ENCODE measurements around the gene ZKSCAN3. TPM values are rescaled to one million over a fixed set of nuclear protein-coding genes. Genes with fewer than 3 reads are reported as not detected.
"Not testable (repeated sequence)": the region's sequence is repeated elsewhere in the genome, so short reads cannot be mapped to it uniquely, and the experiment has no call there.

Gene ZKSCAN3
- total RNA-seq, 1 donor from 2014 or later = 3.5 TPM

- H3K9me3 Mint-ChIP-seq = no peaks in the 10 kb centered on the region
- intact Hi-C loops (cut with micrococcal nuclease) = loop anchor here (1.0 to 5.0 kb wide), 2 partner anchors 14 to 48 kb away; partner anchors contain the start of gene ZSCAN12
- H3K27ac Mint-ChIP-seq = peak overlapping the region; percentile 93
- H3K27me3 Mint-ChIP-seq (ENCODE audit: low read depth) = peaks cover 25% of the 10 kb centered on the region
- H3K4me1 Mint-ChIP-seq (ENCODE audit: low read depth) = peaks cover 22% of the 10 kb centered on the region
- peaks cover 15% of the 10 kb centered on the region for H3K36me3 Mint-ChIP-seq (ENCODE audit: low read depth)
- H3K4me3 Mint-ChIP-seq (ENCODE audit: low read depth) = peak overlapping the region; percentile 99
- DNase-seq (ENCODE audit: low spot score) = no peak
Measured at GRCh38 chr6:28349344-28349891, 329 bp upstream of the ZKSCAN3 start.

GRCh38 chr6:28351087-28351486 lies 1.3 kb downstream of the ZKSCAN3 start:
- Mint-ChIP-seq H3K4me1 (ENCODE audit: low read depth) (peaks cover 31% of the 10 kb centered on the region), H3K36me3 (ENCODE audit: low read depth) (peaks cover 15% of the 10 kb centered on the region), H3K27me3 (ENCODE audit: low read depth) (peaks cover 15% of the 10 kb centered on the region), H3K9me3 (no peaks in the 10 kb centered on the region), H3K27ac (no peak overlapping the region), H3K4me3 (ENCODE audit: low read depth) (peak overlapping the region; percentile 99)
- DNase-seq (ENCODE audit: low spot score) = no peak
- intact Hi-C loops (cut with micrococcal nuclease) = loop anchor here (2.0 kb wide), 1 partner anchor 84 kb away; the partner anchor contains the start of gene ZSCAN26

GRCh38 chr6:28351493-28351925 lies 1.8 kb downstream of the ZKSCAN3 start:
- Mint-ChIP-seq H3K36me3 (ENCODE audit: low read depth) (peaks cover 15% of the 10 kb centered on the region), H3K27me3 (ENCODE audit: low read depth) (peaks cover 13% of the 10 kb centered on the region), H3K4me1 (ENCODE audit: low read depth) (peaks cover 32% of the 10 kb centered on the region), H3K27ac (no peak overlapping the region), H3K4me3 (ENCODE audit: low read depth) (peak overlapping the region; percentile 99), H3K9me3 (no peaks in the 10 kb centered on the region)
- DNase-seq (ENCODE audit: low spot score) = no peak
- intact Hi-C loops (cut with micrococcal nuclease) = loop anchor here (2.0 kb wide), 1 partner anchor 85 kb away; the partner anchor contains the start of gene ZSCAN26

GRCh38 chr6:28353356-28353755 lies 3.6 kb downstream of the ZKSCAN3 start:
- H3K36me3 Mint-ChIP-seq (ENCODE audit: low read depth) = peaks cover 15% of the 10 kb centered on the region
- no peak overlapping the region for H3K27ac Mint-ChIP-seq
- no peaks in the 10 kb centered on the region for H3K9me3 Mint-ChIP-seq
- intact Hi-C loops (cut with micrococcal nuclease) = no loop called here
- DNase-seq (ENCODE audit: low spot score) = no peak
- peaks cover 32% of the 10 kb centered on the region for H3K4me1 Mint-ChIP-seq (ENCODE audit: low read depth)
- peaks cover 2% of the 10 kb centered on the region for H3K27me3 Mint-ChIP-seq (ENCODE audit: low read depth)
- H3K4me3 Mint-ChIP-seq (ENCODE audit: low read depth) = no peak overlapping the region

GRCh38 chr6:28353981-28354676 lies 4.4 kb downstream of the ZKSCAN3 start:
- H3K4me1 Mint-ChIP-seq (ENCODE audit: low read depth) = peaks cover 32% of the 10 kb centered on the region
- H3K27ac Mint-ChIP-seq = no peak overlapping the region
- intact Hi-C loops (cut with micrococcal nuclease) = no loop called here
- peaks cover 15% of the 10 kb centered on the region for H3K36me3 Mint-ChIP-seq (ENCODE audit: low read depth)
- H3K9me3 Mint-ChIP-seq = no peaks in the 10 kb centered on the region
- no peak overlapping the region for H3K4me3 Mint-ChIP-seq (ENCODE audit: low read depth)
- DNase-seq (ENCODE audit: low spot score) = no peak
- H3K27me3 Mint-ChIP-seq (ENCODE audit: low read depth) = peaks cover 1% of the 10 kb centered on the region

- intact Hi-C loops (cut with micrococcal nuclease) = loop anchor here (1.0 to 5.0 kb wide), 3 partner anchors 143 to 453 kb away; no protein-coding TSS in a partner anchor
- peaks cover 12% of the 10 kb centered on the region for H3K36me3 Mint-ChIP-seq (ENCODE audit: low read depth)
- H3K4me1 Mint-ChIP-seq (ENCODE audit: low read depth) = peaks cover 27% of the 10 kb centered on the region
- peak overlapping the region; percentile 86 for H3K4me3 Mint-ChIP-seq (ENCODE audit: low read depth)
- H3K27me3 Mint-ChIP-seq (ENCODE audit: low read depth) = no peaks in the 10 kb centered on the region
- no peaks in the 10 kb centered on the region for H3K9me3 Mint-ChIP-seq
- DNase-seq (ENCODE audit: low spot score) = no peak
- no peak overlapping the region for H3K27ac Mint-ChIP-seq
Measured at GRCh38 chr6:28354688-28355554, 5.2 kb downstream of the ZKSCAN3 start.

GRCh38 chr6:28355743-28356665 lies 6.3 kb downstream of the ZKSCAN3 start:
- intact Hi-C loops (cut with micrococcal nuclease) = loop anchor here (1.0 to 5.0 kb wide), 4 partner anchors 144 to 454 kb away; no protein-coding TSS in a partner anchor
- H3K36me3 Mint-ChIP-seq (ENCODE audit: low read depth) = peaks cover 11% of the 10 kb centered on the region
- H3K27ac Mint-ChIP-seq = peak overlapping the region; percentile 72
- H3K27me3 Mint-ChIP-seq (ENCODE audit: low read depth) = no peaks in the 10 kb centered on the region
- peak; percentile 41 for DNase-seq (ENCODE audit: low spot score)
- H3K9me3 Mint-ChIP-seq = no peaks in the 10 kb centered on the region
- H3K4me1 Mint-ChIP-seq (ENCODE audit: low read depth) = peaks cover 17% of the 10 kb centered on the region
- H3K4me3 Mint-ChIP-seq (ENCODE audit: low read depth) = peak overlapping the region; percentile 86

GRCh38 chr6:28356666-28357020 lies 6.9 kb downstream of the ZKSCAN3 start:
- Mint-ChIP-seq H3K36me3 (ENCODE audit: low read depth) (peaks cover 9% of the 10 kb centered on the region), H3K4me1 (ENCODE audit: low read depth) (peaks cover 12% of the 10 kb centered on the region), H3K9me3 (no peaks in the 10 kb centered on the region), H3K4me3 (ENCODE audit: low read depth) (no peak overlapping the region), H3K27ac (no peak overlapping the region), H3K27me3 (ENCODE audit: low read depth) (no peaks in the 10 kb centered on the region)
- no peak for DNase-seq (ENCODE audit: low spot score)
- intact Hi-C loops (cut with micrococcal nuclease) = loop anchor here (1.0 to 5.0 kb wide), 3 partner anchors 144 to 454 kb away; no protein-coding TSS in a partner anchor

GRCh38 chr6:28357036-28357435 lies 7.3 kb downstream of the ZKSCAN3 start:
- Mint-ChIP-seq H3K27ac (no peak overlapping the region), H3K36me3 (ENCODE audit: low read depth) (peaks cover 7% of the 10 kb centered on the region), H3K4me1 (ENCODE audit: low read depth) (peaks cover 12% of the 10 kb centered on the region), H3K9me3 (no peaks in the 10 kb centered on the region), H3K4me3 (ENCODE audit: low read depth) (no peak overlapping the region), H3K27me3 (ENCODE audit: low read depth) (no peaks in the 10 kb centered on the region)
- intact Hi-C loops (cut with micrococcal nuclease) = loop anchor here (5.0 kb wide), 2 partner anchors 145 to 455 kb away; no protein-coding TSS in a partner anchor
- no peak for DNase-seq (ENCODE audit: low spot score)

- intact Hi-C loops (cut with micrococcal nuclease) = loop anchor here (5.0 kb wide), 2 partner anchors 147 to 457 kb away; no protein-coding TSS in a partner anchor
- H3K27ac Mint-ChIP-seq; H3K27me3 Mint-ChIP-seq (ENCODE audit: low read depth); H3K4me1 Mint-ChIP-seq (ENCODE audit: low read depth); H3K4me3 Mint-ChIP-seq (ENCODE audit: low read depth); H3K36me3 Mint-ChIP-seq (ENCODE audit: low read depth); H3K9me3 Mint-ChIP-seq; DNase-seq (ENCODE audit: low spot score): not testable (repeated sequence)
Measured at GRCh38 chr6:28359562-28359961, 9.8 kb downstream of the ZKSCAN3 start.

- no peaks in the 10 kb centered on the region for H3K27me3 Mint-ChIP-seq (ENCODE audit: low read depth)
Measured at GRCh38 chr6:28360961-28361360, 11.2 kb downstream of the ZKSCAN3 start.

GRCh38 chr6:28365590-28365989 lies 15.8 kb downstream of the ZKSCAN3 start:
- H3K4me3 Mint-ChIP-seq (ENCODE audit: low read depth); intact Hi-C loops (cut with micrococcal nuclease); H3K27me3 Mint-ChIP-seq (ENCODE audit: low read depth); H3K27ac Mint-ChIP-seq; DNase-seq (ENCODE audit: low spot score); H3K4me1 Mint-ChIP-seq (ENCODE audit: low read depth); H3K9me3 Mint-ChIP-seq: not testable (repeated sequence)
- peaks cover 16% of the 10 kb centered on the region for H3K36me3 Mint-ChIP-seq (ENCODE audit: low read depth)

More at GRCh38 chr6:28360961-28361360, 11.2 kb downstream of the ZKSCAN3 start:
- intact Hi-C loops (cut with micrococcal nuclease) = no loop called here
- Mint-ChIP-seq H3K4me1 (ENCODE audit: low read depth) (peaks cover 1% of the 10 kb centered on the region), H3K36me3 (ENCODE audit: low read depth) (peaks cover 13% of the 10 kb centered on the region), H3K9me3 (no peaks in the 10 kb centered on the region), H3K27ac (no peak overlapping the region), H3K4me3 (ENCODE audit: low read depth) (no peak overlapping the region)
- DNase-seq (ENCODE audit: low spot score) = no peak

Measured in activated T-helper 2 cell treated with anti-CD3 and anti-CD28 coated beads, Interferon-gamma antibody, Interleukin-2, Interleukin-4, amounts not matched to agents 10 μg/mL and 5 μg/mL and 100 μg/mL, durations not matched to agents 14 hours and 24 hours and 36 hours (primary cell).